ENCODE data around the gene COL16A1. TPM values are rescaled to one million over a fixed set of nuclear protein-coding genes. Genes with fewer than 3 reads are reported as not detected.

The COL16A1 gene
- total and polyA plus RNA-seq, 4 donors = 0.43 to 3.8 (median 2.3) TPM

GRCh38 chr1:31696242-31696641 is 7.6 kb downstream of the COL16A1 start:
- H3K27me3 ChIP-seq (ENCODE audit: control insufficient read depth in 4 of 4, insufficient read depth in 4 of 4, low read length in 3 of 4) = no peaks in the 10 kb centered on the region
- TF ChIP-seq YY1 (IDR thresholded peaks at IDR 0.05) (no peak), NR2F2 (IDR thresholded peaks at IDR 0.05) (no peak), SP1 (IDR thresholded peaks at IDR 0.05) (no peak), EGR1 (IDR thresholded peaks at IDR 0.05; ENCODE audit: low read depth in 2 of 2) (no peak), JUND (IDR thresholded peaks at IDR 0.05) (no peak), TAF1 (conservative IDR thresholded peaks at IDR 0.05) (no peak), ATF3 (IDR thresholded peaks at IDR 0.05) (no peak), RXRA (IDR thresholded peaks at IDR 0.05) (no peak)
- TF ChIP-seq, protein P1, sequence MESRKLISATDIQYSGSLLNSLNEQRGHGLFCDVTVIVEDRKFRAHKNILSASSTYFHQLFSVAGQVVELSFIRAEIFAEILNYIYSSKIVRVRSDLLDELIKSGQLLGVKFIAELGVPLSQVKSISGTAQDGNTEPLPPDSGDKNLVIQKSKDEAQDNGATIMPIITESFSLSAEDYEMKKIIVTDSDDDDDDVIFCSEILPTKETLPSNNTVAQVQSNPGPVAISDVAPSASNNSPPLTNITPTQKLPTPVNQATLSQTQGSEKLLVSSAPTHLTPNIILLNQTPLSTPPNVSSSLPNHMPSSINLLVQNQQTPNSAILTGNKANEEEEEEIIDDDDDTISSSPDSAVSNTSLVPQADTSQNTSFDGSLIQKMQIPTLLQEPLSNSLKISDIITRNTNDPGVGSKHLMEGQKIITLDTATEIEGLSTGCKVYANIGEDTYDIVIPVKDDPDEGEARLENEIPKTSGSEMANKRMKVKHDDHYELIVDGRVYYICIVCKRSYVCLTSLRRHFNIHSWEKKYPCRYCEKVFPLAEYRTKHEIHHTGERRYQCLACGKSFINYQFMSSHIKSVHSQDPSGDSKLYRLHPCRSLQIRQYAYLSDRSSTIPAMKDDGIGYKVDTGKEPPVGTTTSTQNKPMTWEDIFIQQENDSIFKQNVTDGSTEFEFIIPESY (IDR thresholded peaks at IDR 0.05) = no peak
- TF ChIP-seq, protein P2, sequence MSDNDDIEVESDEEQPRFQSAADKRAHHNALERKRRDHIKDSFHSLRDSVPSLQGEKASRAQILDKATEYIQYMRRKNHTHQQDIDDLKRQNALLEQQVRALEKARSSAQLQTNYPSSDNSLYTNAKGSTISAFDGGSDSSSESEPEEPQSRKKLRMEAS (IDR thresholded peaks at IDR 0.05) = no peak
- H3K36me3 ChIP-seq (ENCODE audit: control insufficient read depth in 4 of 4, insufficient read depth in 3 of 4, low read depth in 1 of 4, low read length in 3 of 4) = no peaks in the 10 kb centered on the region
- H3K27ac ChIP-seq (ENCODE audit: low read depth in 1 of 2, low read length in 2 of 2) = no peak overlapping the region
- no peak for DNase-seq (ENCODE audit: low spot score)
- no peak overlapping the region for H3K4me3 ChIP-seq (ENCODE audit: low read depth in 1 of 3, low read length in 3 of 3)
- peaks cover 2 to 8% (median 4%) of the 10 kb centered on the region in 4 donors for H3K4me1 ChIP-seq (ENCODE audit: control insufficient read depth in 4 of 4, insufficient read depth in 4 of 4, low read length in 3 of 4)
- no peaks in the 10 kb centered on the region for H3K9me3 ChIP-seq (ENCODE audit: control insufficient read depth in 4 of 4, low read length in 3 of 4)
- H3K9ac ChIP-seq (ENCODE audit: low read depth in 1 of 2, low read length in 2 of 2) = no peak overlapping the region
- 91% methylated on average over 4 of the region's 4 CpGs for WGBS

DNA sequence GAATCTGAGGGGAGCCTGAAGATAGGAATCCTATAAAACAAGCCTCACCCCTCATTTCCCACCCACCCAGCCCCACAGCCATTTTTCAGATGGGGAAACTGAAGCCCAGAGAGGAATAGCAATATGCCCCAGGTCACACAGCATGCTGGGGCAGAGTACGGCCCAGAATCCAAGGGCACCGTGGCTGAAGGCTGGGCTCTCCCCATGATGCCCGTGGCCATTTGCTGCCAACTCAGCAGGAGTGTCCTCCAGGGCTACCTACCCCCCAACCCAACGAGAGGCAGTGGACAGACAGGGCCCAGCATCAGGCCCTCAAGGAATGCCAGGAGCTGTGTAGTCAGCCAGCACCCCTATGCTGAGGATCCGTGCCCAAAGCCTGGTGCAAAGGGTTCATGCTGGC is 8.5 kb downstream of the COL16A1 start:
- peaks cover 0 to 2% (median 0%) of the 10 kb centered on the region in 4 donors for H3K4me1 ChIP-seq (ENCODE audit: control insufficient read depth in 4 of 4, insufficient read depth in 4 of 4, low read length in 3 of 4)
- no peak overlapping the region for H3K4me3 ChIP-seq (ENCODE audit: low read depth in 1 of 3, low read length in 3 of 3)
- no peak overlapping the region for H3K9ac ChIP-seq (ENCODE audit: low read depth in 1 of 2, low read length in 2 of 2)
- H3K9me3 ChIP-seq (ENCODE audit: control insufficient read depth in 4 of 4, low read length in 3 of 4) = no peaks in the 10 kb centered on the region
- H3K36me3 ChIP-seq (ENCODE audit: control insufficient read depth in 4 of 4, insufficient read depth in 3 of 4, low read depth in 1 of 4, low read length in 3 of 4) = no peaks in the 10 kb centered on the region
- WGBS = 87% methylated on average over 5 of the region's 5 CpGs
- H3K27me3 ChIP-seq (ENCODE audit: control insufficient read depth in 4 of 4, insufficient read depth in 4 of 4, low read length in 3 of 4) = no peaks in the 10 kb centered on the region
- no peak for DNase-seq (ENCODE audit: low spot score)
- no peak overlapping the region for H3K27ac ChIP-seq (ENCODE audit: low read depth in 1 of 2, low read length in 2 of 2)
- TF ChIP-seq JUND (IDR thresholded peaks at IDR 0.05) = no peak
- TF ChIP-seq EGR1 (IDR thresholded peaks at IDR 0.05; ENCODE audit: low read depth in 2 of 2) = no peak
- TF ChIP-seq, protein P3, sequence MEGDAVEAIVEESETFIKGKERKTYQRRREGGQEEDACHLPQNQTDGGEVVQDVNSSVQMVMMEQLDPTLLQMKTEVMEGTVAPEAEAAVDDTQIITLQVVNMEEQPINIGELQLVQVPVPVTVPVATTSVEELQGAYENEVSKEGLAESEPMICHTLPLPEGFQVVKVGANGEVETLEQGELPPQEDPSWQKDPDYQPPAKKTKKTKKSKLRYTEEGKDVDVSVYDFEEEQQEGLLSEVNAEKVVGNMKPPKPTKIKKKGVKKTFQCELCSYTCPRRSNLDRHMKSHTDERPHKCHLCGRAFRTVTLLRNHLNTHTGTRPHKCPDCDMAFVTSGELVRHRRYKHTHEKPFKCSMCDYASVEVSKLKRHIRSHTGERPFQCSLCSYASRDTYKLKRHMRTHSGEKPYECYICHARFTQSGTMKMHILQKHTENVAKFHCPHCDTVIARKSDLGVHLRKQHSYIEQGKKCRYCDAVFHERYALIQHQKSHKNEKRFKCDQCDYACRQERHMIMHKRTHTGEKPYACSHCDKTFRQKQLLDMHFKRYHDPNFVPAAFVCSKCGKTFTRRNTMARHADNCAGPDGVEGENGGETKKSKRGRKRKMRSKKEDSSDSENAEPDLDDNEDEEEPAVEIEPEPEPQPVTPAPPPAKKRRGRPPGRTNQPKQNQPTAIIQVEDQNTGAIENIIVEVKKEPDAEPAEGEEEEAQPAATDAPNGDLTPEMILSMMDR (IDR thresholded peaks at IDR 0.05; ENCODE audit: low read depth, low read length, missing input control) = no peak

DNA sequence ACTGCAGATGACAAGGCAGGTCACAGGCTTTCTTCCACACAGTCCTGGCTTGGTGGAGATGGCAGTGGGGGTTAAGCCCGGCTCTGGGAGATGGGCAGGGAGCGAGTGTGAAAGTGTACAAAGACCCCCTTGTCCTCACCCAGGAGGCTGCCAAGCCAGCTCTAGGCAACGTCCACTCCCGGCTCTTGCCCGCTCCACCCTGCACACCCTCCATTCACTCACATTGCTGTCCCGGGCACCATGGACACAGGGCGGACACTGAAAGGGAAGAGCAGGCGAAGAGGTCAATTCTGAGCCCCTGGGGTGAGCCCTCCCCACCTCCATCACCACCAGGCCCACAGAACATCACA is 8.9 kb downstream of the COL16A1 start:
- Histone ChIP-seq H3K27ac (ENCODE audit: low read depth in 1 of 2, low read length in 2 of 2) (no peak overlapping the region), H3K9me3 (ENCODE audit: control insufficient read depth in 4 of 4, low read length in 3 of 4) (no peaks in the 10 kb centered on the region), H3K4me3 (ENCODE audit: low read depth in 1 of 3, low read length in 3 of 3) (no peak overlapping the region), H3K36me3 (ENCODE audit: control insufficient read depth in 4 of 4, insufficient read depth in 3 of 4, low read depth in 1 of 4, low read length in 3 of 4) (no peaks in the 10 kb centered on the region), H3K27me3 (ENCODE audit: control insufficient read depth in 4 of 4, insufficient read depth in 4 of 4, low read length in 3 of 4) (no peaks in the 10 kb centered on the region), H3K4me1 (ENCODE audit: control insufficient read depth in 4 of 4, insufficient read depth in 4 of 4, low read length in 3 of 4) (no peaks in the 10 kb centered on the region), H3K9ac (ENCODE audit: low read depth in 1 of 2, low read length in 2 of 2) (no peak overlapping the region)
- TF ChIP-seq RXRA (IDR thresholded peaks at IDR 0.05) (no peak), RAD21 (IDR thresholded peaks at IDR 0.05) (no peak), EGR1 (IDR thresholded peaks at IDR 0.05; ENCODE audit: low read depth in 2 of 2) (no peak)
- TF ChIP-seq, protein P4, sequence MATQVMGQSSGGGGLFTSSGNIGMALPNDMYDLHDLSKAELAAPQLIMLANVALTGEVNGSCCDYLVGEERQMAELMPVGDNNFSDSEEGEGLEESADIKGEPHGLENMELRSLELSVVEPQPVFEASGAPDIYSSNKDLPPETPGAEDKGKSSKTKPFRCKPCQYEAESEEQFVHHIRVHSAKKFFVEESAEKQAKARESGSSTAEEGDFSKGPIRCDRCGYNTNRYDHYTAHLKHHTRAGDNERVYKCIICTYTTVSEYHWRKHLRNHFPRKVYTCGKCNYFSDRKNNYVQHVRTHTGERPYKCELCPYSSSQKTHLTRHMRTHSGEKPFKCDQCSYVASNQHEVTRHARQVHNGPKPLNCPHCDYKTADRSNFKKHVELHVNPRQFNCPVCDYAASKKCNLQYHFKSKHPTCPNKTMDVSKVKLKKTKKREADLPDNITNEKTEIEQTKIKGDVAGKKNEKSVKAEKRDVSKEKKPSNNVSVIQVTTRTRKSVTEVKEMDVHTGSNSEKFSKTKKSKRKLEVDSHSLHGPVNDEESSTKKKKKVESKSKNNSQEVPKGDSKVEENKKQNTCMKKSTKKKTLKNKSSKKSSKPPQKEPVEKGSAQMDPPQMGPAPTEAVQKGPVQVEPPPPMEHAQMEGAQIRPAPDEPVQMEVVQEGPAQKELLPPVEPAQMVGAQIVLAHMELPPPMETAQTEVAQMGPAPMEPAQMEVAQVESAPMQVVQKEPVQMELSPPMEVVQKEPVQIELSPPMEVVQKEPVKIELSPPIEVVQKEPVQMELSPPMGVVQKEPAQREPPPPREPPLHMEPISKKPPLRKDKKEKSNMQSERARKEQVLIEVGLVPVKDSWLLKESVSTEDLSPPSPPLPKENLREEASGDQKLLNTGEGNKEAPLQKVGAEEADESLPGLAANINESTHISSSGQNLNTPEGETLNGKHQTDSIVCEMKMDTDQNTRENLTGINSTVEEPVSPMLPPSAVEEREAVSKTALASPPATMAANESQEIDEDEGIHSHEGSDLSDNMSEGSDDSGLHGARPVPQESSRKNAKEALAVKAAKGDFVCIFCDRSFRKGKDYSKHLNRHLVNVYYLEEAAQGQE (IDR thresholded peaks at IDR 0.05) = no peak
- TF ChIP-seq, protein P1 (IDR thresholded peaks at IDR 0.05) = no peak
- 96% methylated on average over 8 of the region's 8 CpGs for WGBS
- no peak for DNase-seq (ENCODE audit: low spot score)

Data from liver (tissue), 9 donors.